Measurements from ENCODE around the gene RAD51AP1. TPM values are rescaled to one million over a fixed set of nuclear protein-coding genes. Genes with fewer than 3 reads are reported as not detected.

Gene RAD51AP1
- total RNA-seq, 1 donor from 2014 or later = 12.5 TPM

DNA sequence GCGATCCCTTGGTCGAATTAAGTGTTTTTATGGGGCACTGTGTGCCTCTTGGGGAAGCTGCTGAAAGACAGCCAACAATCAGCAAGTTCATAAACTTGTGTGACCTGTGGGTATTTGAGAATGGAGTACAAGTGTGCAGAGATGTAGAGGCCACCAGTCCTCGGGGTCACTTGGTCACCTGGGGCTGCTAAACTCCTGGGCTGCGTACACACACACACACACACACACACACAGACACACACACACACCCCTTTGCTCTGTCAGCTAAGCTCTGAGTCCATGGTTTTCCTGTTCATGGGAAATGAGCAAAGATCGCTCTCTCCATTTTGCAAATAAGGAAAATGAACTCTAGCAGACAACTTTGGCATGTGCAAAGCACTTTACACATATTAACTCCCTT, 47.8 kb downstream of the RAD51AP1 start:
- DNase-seq (ENCODE audit: low spot score) = no peak
- H3K4me3 Mint-ChIP-seq (ENCODE audit: unreplicated experiment) = no peak overlapping the region
- H3K36me3 Mint-ChIP-seq (ENCODE audit: low read depth, unreplicated experiment) = peaks cover 53% of the 10 kb centered on the region
- H3K27ac Mint-ChIP-seq (ENCODE audit: unreplicated experiment) = no peak overlapping the region
- H3K9me3 Mint-ChIP-seq (ENCODE audit: unreplicated experiment) = no peaks in the 10 kb centered on the region
- H3K4me1 Mint-ChIP-seq (ENCODE audit: unreplicated experiment) = peaks cover 52% of the 10 kb centered on the region
- TF ChIP-seq, protein P1, sequence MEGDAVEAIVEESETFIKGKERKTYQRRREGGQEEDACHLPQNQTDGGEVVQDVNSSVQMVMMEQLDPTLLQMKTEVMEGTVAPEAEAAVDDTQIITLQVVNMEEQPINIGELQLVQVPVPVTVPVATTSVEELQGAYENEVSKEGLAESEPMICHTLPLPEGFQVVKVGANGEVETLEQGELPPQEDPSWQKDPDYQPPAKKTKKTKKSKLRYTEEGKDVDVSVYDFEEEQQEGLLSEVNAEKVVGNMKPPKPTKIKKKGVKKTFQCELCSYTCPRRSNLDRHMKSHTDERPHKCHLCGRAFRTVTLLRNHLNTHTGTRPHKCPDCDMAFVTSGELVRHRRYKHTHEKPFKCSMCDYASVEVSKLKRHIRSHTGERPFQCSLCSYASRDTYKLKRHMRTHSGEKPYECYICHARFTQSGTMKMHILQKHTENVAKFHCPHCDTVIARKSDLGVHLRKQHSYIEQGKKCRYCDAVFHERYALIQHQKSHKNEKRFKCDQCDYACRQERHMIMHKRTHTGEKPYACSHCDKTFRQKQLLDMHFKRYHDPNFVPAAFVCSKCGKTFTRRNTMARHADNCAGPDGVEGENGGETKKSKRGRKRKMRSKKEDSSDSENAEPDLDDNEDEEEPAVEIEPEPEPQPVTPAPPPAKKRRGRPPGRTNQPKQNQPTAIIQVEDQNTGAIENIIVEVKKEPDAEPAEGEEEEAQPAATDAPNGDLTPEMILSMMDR (IDR thresholded peaks at IDR 0.05; ENCODE audit: unreplicated experiment) = no peak
- H3K27me3 Mint-ChIP-seq (ENCODE audit: unreplicated experiment) = peaks cover 7% of the 10 kb centered on the region

DNA sequence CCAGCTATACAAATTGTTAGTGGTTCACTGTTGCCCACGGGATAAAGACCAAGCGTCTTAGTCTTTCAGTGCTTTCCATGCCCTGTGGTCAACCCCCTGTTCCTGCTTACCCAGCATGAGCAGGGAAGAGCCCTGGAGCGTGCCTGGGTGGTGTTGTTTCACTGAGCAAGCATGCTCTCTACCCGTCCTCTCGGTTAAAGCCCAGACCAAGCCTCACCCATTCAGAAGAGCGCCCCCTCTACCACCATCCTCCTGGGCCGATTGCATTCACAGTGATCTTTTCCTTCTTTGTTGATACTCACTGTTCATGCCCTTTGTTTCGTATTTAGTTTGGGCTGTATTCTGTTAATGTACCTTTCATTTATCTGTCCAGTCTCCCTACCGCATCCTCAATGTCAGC, 48.4 kb downstream of the RAD51AP1 start:
- H3K36me3 Mint-ChIP-seq (ENCODE audit: low read depth, unreplicated experiment) = peaks cover 59% of the 10 kb centered on the region
- peaks cover 7% of the 10 kb centered on the region for H3K27me3 Mint-ChIP-seq (ENCODE audit: unreplicated experiment)
- DNase-seq (ENCODE audit: low spot score) = no peak
- peaks cover 46% of the 10 kb centered on the region for H3K4me1 Mint-ChIP-seq (ENCODE audit: unreplicated experiment)
- TF ChIP-seq, protein P1 (IDR thresholded peaks at IDR 0.05; ENCODE audit: unreplicated experiment) = no peak
- H3K9me3 Mint-ChIP-seq (ENCODE audit: unreplicated experiment) = no peaks in the 10 kb centered on the region
- H3K4me3 Mint-ChIP-seq (ENCODE audit: unreplicated experiment) = no peak overlapping the region
- no peak overlapping the region for H3K27ac Mint-ChIP-seq (ENCODE audit: unreplicated experiment)

DNA sequence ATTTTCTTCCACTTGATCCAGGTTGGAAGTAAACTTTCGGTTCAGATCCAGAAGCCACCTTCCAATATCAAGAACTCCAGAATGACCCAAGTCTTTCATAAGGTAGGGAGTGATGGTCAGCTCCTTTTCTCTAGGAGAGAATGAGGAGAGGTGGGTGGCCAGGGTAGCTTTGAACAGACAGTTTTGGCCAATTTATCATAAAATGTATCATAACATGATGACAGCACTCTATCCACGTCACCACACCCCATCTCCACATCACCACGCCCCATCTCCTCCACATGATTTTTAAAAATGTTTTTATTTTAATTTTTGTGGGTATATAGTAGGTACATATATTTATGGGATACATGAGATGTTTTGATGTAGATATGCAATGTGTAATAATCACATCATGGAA, 50.2 kb downstream of the RAD51AP1 start:
- peaks cover 4% of the 10 kb centered on the region for H3K27me3 Mint-ChIP-seq (ENCODE audit: unreplicated experiment)
- TF ChIP-seq, protein P1 (IDR thresholded peaks at IDR 0.05; ENCODE audit: unreplicated experiment) = no peak

DNA sequence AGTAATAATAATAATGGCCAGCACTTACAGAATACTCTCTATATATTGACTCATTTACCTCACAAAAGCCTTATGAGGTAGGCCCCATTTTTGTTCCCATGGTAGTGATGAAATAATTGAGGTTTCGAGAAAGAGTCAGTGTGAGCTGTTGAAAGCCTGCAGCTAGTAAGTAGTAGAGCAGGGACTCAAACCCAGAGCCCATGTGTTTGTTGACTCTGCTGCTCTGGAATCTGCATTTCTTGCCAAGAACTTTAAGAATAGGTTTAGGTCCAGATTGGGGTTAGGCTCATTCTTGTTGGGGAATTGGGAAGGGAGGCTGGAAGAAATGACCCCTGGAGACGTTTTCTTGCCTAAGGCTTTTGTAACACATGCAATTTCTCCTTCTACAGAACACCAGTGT, 51.3 kb downstream of the RAD51AP1 start:
- Mint-ChIP-seq H3K9me3 (ENCODE audit: unreplicated experiment) (no peaks in the 10 kb centered on the region), H3K4me3 (ENCODE audit: unreplicated experiment) (peak overlapping the region; percentile 66), H3K27me3 (ENCODE audit: unreplicated experiment) (peaks cover 4% of the 10 kb centered on the region), H3K27ac (ENCODE audit: unreplicated experiment) (no peak overlapping the region), H3K4me1 (ENCODE audit: unreplicated experiment) (peaks cover 27% of the 10 kb centered on the region), H3K36me3 (ENCODE audit: low read depth, unreplicated experiment) (peaks cover 65% of the 10 kb centered on the region)
- no peak for DNase-seq (ENCODE audit: low spot score)
- TF ChIP-seq, protein P1 (IDR thresholded peaks at IDR 0.05; ENCODE audit: unreplicated experiment) = no peak

More for the DNA sequence above, 50.2 kb downstream of the RAD51AP1 start:
- H3K27ac Mint-ChIP-seq (ENCODE audit: unreplicated experiment) = no peak overlapping the region
- H3K36me3 Mint-ChIP-seq (ENCODE audit: low read depth, unreplicated experiment) = peaks cover 65% of the 10 kb centered on the region
- DNase-seq (ENCODE audit: low spot score) = no peak
- H3K9me3 Mint-ChIP-seq (ENCODE audit: unreplicated experiment) = no peaks in the 10 kb centered on the region
- peaks cover 31% of the 10 kb centered on the region for H3K4me1 Mint-ChIP-seq (ENCODE audit: unreplicated experiment)
- no peak overlapping the region for H3K4me3 Mint-ChIP-seq (ENCODE audit: unreplicated experiment)

GRCh38 chr12:4591180-4591687, 52.5 kb downstream of the RAD51AP1 start:
- H3K9me3 Mint-ChIP-seq (ENCODE audit: unreplicated experiment) = no peaks in the 10 kb centered on the region
- H3K27ac Mint-ChIP-seq (ENCODE audit: unreplicated experiment) = no peak overlapping the region
- H3K4me1 Mint-ChIP-seq (ENCODE audit: unreplicated experiment) = peaks cover 21% of the 10 kb centered on the region
- H3K36me3 Mint-ChIP-seq (ENCODE audit: low read depth, unreplicated experiment) = peaks cover 69% of the 10 kb centered on the region
- peaks cover 4% of the 10 kb centered on the region for H3K27me3 Mint-ChIP-seq (ENCODE audit: unreplicated experiment)
- TF ChIP-seq, protein P1 (IDR thresholded peaks at IDR 0.05; ENCODE audit: unreplicated experiment) = no peak
- no peak for DNase-seq (ENCODE audit: low spot score)
- H3K4me3 Mint-ChIP-seq (ENCODE audit: unreplicated experiment) = peak overlapping the region; percentile 38
